Measurements from ENCODE around the gene UBE2B.

Gene UBE2B

GRCh38 chr5:134438721-134439123 lies 67.4 kb downstream of the UBE2B start:
- no peak for DNase-seq (ENCODE audit: extremely low read depth, low read depth)
- TF ChIP-seq CTCF (IDR thresholded peaks at IDR 0.05; ENCODE audit: low read depth, low read length) = no peak

GRCh38 chr5:134439210-134439654 lies 67.9 kb downstream of the UBE2B start:
- peak; percentile 88 for DNase-seq (ENCODE audit: extremely low read depth, low read depth)
- TF ChIP-seq CTCF (IDR thresholded peaks at IDR 0.05; ENCODE audit: low read depth, low read length) = no peak

GRCh38 chr5:134440201-134440755 lies 68.9 kb downstream of the UBE2B start:
- TF ChIP-seq CTCF (IDR thresholded peaks at IDR 0.05; ENCODE audit: low read depth, low read length) = no peak
- DNase-seq (ENCODE audit: extremely low read depth, low read depth) = no peak

All from AG09319 (cell line).